Bladder microvascular endothelial cell (primary cell): ENCODE measurements around the gene ARF3. TPM values are rescaled to one million over a fixed set of nuclear protein-coding genes. Genes with fewer than 3 reads are reported as not detected.

Source experiments
- total RNA-seq: library from RNA; depleted of rRNA; stranded (reverse); fragments of >200 nt; gene quantifications from 2 replicates; pipeline ENCODE4 v1.2.3, GENCODE V29; 2014

Gene ARF3
- total RNA-seq: 26.6 and 52.1 TPM in 2 replicates

DNA sequence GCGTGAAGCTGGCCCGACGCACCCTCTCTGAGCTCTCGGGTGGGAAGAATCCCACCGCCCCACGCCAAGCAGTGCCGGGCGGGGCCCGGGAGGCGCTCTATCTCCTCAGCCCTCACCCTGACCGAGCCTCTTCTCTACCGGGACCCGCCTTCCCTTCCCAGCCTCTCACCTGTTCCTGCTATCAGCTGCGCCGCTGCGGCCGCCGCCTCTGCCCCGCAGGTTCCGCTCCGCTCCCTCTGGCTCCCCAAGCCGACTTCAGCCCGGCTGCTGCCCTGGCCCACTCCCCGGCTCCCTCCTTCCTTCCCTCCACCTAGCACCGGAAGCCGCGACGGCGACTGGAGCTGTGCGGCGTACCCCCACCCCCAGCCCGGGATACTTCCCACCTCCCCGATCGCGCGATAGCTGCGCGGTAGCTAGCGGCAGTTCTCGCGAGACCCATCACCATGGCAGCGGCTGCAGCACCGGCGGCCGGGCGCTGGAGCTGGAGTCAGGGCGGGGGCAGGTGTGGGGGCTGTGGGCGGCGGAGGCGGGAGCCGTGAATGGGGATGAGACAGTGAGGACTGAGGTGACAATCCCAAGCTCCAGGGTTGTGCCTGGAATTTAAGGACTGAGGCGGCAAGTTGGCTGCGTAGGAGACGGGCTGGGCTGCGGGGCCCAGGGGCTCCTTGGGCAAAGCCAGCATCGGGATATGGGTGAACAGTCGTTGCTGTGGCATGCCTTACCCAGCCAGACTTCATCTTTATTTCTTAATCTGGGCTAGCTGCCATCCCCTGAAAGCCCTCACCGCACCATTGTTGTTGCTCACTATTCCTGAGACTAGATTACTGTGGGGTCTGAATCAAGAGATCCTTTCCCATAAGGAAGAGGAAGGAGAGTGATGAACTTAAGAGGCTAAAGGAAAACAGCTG lies at the start of gene ARF3:
Gene ARF3, minus strand, starts transcription at position 347 of the 908 bp plus-strand sequence. CDS start 16,392 bp downstream, outside the sequence.

DNA sequence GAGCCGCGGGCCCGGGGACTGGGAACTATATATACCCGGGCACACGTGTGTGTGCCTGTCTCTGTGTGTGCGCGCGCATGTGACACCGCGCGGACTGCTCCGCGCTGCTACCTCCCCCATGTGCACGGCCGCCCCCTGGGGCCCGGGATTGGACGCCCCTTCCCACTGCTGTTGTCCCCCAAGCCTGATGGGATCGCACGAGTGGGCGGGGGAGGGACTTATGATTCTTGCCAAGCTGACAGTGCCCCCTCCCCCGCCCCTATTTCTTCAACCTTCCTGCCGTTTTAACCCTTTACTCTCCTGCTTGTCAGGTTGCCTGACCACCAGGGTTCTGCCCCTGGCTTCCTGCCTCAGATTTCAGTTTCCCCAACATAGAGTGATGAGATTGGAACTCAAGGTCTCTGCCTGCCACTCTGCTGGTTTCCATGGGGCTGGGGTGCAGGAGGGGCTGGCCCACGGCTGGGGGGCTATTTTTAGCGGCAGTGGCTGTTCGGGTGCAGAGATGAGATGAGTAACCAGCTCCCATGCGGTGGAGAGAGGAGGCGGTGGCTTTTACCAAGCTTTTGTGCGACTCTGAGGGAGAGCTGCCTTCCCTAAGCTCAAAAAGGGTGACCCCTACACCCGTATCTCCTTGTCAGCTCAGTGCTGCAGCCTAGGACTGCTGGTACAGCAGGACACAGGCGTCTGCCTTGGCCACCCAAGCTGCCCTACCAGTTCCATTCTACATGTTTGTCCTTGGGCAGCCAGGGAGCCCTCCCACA lies 42.3 kb upstream of the ARF3 start, which contains the start of gene DDN:
Gene DDN, minus strand, starts transcription at position 5 of the 761 bp plus-strand sequence. CDS start 88 bp downstream, outside the sequence.

DNA sequence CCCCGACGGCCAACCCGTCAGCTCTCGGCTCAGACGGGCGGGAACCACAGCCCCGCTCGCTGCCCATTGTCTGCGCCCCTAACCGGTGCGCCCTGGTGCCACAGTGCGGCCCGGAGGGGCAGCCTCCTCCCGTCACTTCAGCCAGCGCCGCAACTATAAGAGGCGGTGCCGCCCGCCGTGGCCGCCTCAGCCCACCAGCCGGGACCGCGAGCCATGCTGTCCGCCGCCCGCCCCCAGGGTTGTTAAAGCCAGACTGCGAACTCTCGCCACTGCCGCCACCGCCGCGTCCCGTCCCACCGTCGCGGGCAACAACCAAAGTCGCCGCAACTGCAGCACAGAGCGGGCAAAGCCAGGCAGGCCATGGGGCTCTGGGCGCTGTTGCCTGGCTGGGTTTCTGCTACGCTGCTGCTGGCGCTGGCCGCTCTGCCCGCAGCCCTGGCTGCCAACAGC lies 21.0 kb upstream of the ARF3 start, which contains the start of gene WNT1:
Gene WNT1, plus strand, starts transcription at position 32 of the 450 bp plus-strand sequence. Its CDS starts 329 bp downstream, at position 361.

DNA sequence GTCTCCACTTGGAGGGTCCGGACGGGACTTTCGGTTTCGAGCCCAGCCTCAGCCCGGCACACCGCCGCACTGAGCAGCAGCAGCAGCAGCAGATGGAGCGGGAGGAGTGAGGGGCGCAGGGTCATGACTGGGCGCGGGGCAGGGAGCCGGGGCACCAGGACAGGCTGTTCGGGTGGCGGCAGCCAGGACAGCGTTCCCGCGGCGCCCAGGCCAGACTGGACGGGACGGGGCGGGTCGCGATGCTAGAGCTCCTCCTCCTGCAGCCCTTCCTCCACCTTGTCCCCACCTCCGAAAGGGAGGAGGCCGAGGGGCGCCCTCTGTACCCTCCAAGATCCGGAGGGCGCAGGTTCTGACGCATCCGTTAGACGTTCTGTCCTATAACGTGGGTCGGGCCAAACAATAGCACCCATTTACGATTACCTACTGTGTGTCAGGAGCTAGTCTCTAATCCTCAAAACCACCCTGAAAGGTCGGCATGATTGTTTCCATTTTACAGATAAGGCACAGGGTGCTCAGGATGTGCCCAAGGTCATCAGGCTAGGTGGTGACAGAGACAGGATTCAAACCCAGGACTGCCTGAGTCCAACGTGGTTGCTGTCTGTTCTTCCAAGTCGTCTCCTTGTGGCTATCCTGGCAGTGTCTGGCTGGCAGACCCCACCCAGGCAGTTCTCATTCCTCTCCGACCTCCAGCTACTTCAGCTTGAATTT lies 31.8 kb downstream of the ARF3 start, which contains the start of gene FKBP11:
Gene FKBP11, minus strand, starts transcription at position 189 of the 708 bp plus-strand sequence. Its CDS starts 64 bp downstream, at position 125.

Other genes with a start within 250 kb of the ARF3 start
- gene CCNT1, start 240.8 kb downstream of the ARF3 start, total RNA-seq: 11.3 and 30.2 TPM in 2 replicates
- gene ADCY6, start 168.4 kb downstream of the ARF3 start, total RNA-seq: 24.1 and 66.6 TPM in 2 replicates
- 16.0 and 19.8 TPM in 2 replicates for gene CACNB3, start 139.0 kb downstream of the ARF3 start, total RNA-seq
- gene DDX23, start 105.3 kb downstream of the ARF3 start, total RNA-seq: 84.2 and 143 TPM in 2 replicates
- gene RND1, start 91.6 kb downstream of the ARF3 start, total RNA-seq: 5.5 and 12.0 TPM in 2 replicates
- gene FKBP11, start 32.0 kb downstream of the ARF3 start, total RNA-seq: 7.9 and 11.6 TPM in 2 replicates
- 0.32 TPM in 1 of 2 replicates, not detected in the other for gene WNT10B, start 14.2 kb upstream of the ARF3 start, total RNA-seq
- gene WNT1, start 20.8 kb upstream of the ARF3 start, total RNA-seq: not detected in 2 replicates
- gene DDN, start 41.9 kb upstream of the ARF3 start, total RNA-seq: under 0.01 and 0.13 TPM in 2 replicates
- gene PRKAG1, start 61.3 kb upstream of the ARF3 start, total RNA-seq: 34.6 and 38.8 TPM in 2 replicates
- gene KMT2D, start 103.3 kb upstream of the ARF3 start, total RNA-seq: 33.4 and 120 TPM in 2 replicates
- gene RHEBL1, start 112.5 kb upstream of the ARF3 start, total RNA-seq: 1.4 and 2.6 TPM in 2 replicates
- 0.65 and 1.1 TPM in 2 replicates for gene DHH, start 137.3 kb upstream of the ARF3 start, total RNA-seq
- gene LMBR1L, start 153.4 kb upstream of the ARF3 start, total RNA-seq: 85.2 and 85.6 TPM in 2 replicates
- 1,335 and 1,512 TPM in 2 replicates for gene TUBA1B, start 173.9 kb upstream of the ARF3 start, total RNA-seq
- 608 and 1,094 TPM in 2 replicates for gene TUBA1A, start 231.6 kb upstream of the ARF3 start, total RNA-seq